HEK293T (cell line): ENCODE measurements around the gene DCDC2C.

Experiments used
- BHLHE40 ChIP-seq: fragments of 450-650 bp; IDR thresholded peaks from 2 replicates; pipeline ENCODE4 v1.6.1; 2016; ENCODE audit warnings: mild to moderate bottlenecking, moderate library complexity, borderline replicate concordance
- ELF4 ChIP-seq: fragments of 450-650 bp; IDR thresholded peaks from 2 replicates; pipeline ENCODE4 v1.6.1; 2017; ENCODE audit warnings: antibody characterized with exemption
- FOXA1 ChIP-seq: fragments of 450-650 bp; IDR thresholded peaks from 2 replicates; pipeline ENCODE4 v1.6.1; 2016; ENCODE audit warnings: mild to moderate bottlenecking
- FOXK2 ChIP-seq: fragments of 450-650 bp; IDR thresholded peaks from 2 replicates; pipeline ENCODE4 v1.6.1; 2016; ENCODE audit warnings: mild to moderate bottlenecking
- FOXM1 ChIP-seq: fragments of 450-650 bp; IDR thresholded peaks from 2 replicates; pipeline ENCODE4 v1.6.1; 2017; ENCODE audit warnings: mild to moderate bottlenecking, borderline replicate concordance
- HDGF ChIP-seq: fragments of 450-650 bp; IDR thresholded peaks from 2 replicates; pipeline ENCODE4 v1.6.1; 2017; ENCODE audit warnings: antibody characterized with exemption, borderline replicate concordance
- NFRKB ChIP-seq: fragments of 450-650 bp; IDR thresholded peaks from 2 replicates; pipeline ENCODE4 v1.6.1; 2016; ENCODE audit warnings: mild to moderate bottlenecking, moderate library complexity
- SP1 ChIP-seq: fragments of 450-650 bp; IDR thresholded peaks from 2 replicates; pipeline ENCODE4 v1.6.1; 2017
- TARDBP ChIP-seq: fragments of 450-650 bp; IDR thresholded peaks from 2 replicates; pipeline ENCODE4 v1.6.1; 2016

- TF ChIP-seq FOXM1, result no peak
- TF ChIP-seq NFRKB, result no peak
- TF ChIP-seq ELF4, result no peak
- no peak for TF ChIP-seq SP1
- no peak for TF ChIP-seq FOXA1
- no peak for TF ChIP-seq BHLHE40
- no peak for TF ChIP-seq FOXK2
- no peak for TF ChIP-seq TARDBP
- TF ChIP-seq HDGF, result no peak
Measured at GRCh38 chr2:3743951-3744555, 40.7 kb downstream of the DCDC2C start.
